Heart left ventricle (tissue), 13 donors: ENCODE data around the gene STAU1.

Source experiments
- POLR2A ChIP-seq, 2 donors: fragments of 450-650 bp; IDR thresholded peaks; one replicate each; pipeline ENCODE4 v1.6.1; 2017; ENCODE audit warnings: antibody characterized with exemption in 2 of 2, mild to moderate bottlenecking in 2 of 2, moderate library complexity in 2 of 2
- TF ChIP-seq, protein P1 (sequence below), 12 donors: fragments of 200-600 bp; sonication (generic) in 4 of 12; IDR thresholded peaks; one replicate each; pipeline versions ENCODE4 v1.5.0 to v1.8.0; 2018 to 2022; ENCODE audit warnings: antibody characterized with exemption in 12 of 12, mild to moderate bottlenecking in 5 of 12
- donor health status: ischemic (EF 13 %, LVEDD 7.1; RV severe dilation, severe dysfunction).
- donor health status: DM: no; HTN: yes; CAD: no.
- donor health status: DM: no; HTN: no; CAD: no.
- donor health status: ischemic (EF 25% LVEDD 6.9; RV normal size, moderate dysfunction).
- donor health status: ischemic (EF 25% LVEDD 5.7; RV mildly dilated, moderate dysfunction).
- donor health status: ischemic (EF 35%, LVEDD 5.7; RV mildly dilated, moderate dysfunction).
- donor health status: nonischemic (EF 11% LVEDD 7.7; RV severe dilation, severe dysfunction).
- donor health status: DM: yes; HTN: yes; CAD: no.
- donor health status: PGD.
- donor health status: ischemic (EF 29% LVEDD 5.4; RV normal size, mild dysfunction).
- donor health status: nonischemic (EF 23%, LVEDD 6.1; RV moderate dilation, normal function).

DNA sequence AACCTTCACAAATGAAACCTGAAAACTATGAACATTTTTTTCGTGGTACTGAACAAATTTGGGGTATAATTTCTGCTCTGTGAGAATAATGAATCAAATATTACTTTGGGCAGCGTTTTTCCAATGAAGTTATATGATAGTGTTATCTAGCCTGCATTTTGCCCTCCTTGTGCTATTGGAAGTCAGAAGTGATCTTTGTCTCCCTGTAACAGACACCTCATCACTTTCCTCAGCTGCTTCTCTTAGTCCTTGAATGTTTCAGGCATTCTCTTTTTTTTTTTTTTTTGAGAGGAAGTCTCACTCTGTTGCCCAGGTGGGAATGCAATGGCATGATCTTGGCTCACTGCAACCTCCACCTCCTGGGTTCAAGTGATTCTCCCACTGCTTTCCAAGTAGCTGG is 41.2 kb upstream of the STAU1 start:
- TF ChIP-seq, protein P1, sequence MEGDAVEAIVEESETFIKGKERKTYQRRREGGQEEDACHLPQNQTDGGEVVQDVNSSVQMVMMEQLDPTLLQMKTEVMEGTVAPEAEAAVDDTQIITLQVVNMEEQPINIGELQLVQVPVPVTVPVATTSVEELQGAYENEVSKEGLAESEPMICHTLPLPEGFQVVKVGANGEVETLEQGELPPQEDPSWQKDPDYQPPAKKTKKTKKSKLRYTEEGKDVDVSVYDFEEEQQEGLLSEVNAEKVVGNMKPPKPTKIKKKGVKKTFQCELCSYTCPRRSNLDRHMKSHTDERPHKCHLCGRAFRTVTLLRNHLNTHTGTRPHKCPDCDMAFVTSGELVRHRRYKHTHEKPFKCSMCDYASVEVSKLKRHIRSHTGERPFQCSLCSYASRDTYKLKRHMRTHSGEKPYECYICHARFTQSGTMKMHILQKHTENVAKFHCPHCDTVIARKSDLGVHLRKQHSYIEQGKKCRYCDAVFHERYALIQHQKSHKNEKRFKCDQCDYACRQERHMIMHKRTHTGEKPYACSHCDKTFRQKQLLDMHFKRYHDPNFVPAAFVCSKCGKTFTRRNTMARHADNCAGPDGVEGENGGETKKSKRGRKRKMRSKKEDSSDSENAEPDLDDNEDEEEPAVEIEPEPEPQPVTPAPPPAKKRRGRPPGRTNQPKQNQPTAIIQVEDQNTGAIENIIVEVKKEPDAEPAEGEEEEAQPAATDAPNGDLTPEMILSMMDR (IDR thresholded peaks at IDR 0.05) = no peak
- no peak for TF ChIP-seq POLR2A (IDR thresholded peaks at IDR 0.05)
